Activated T-cell treated with anti-CD3 and anti-CD28 coated beads, Interleukin-2, amount 50 U/mL, for 4 hours (primary cell): Measurements from ENCODE around the gene SERPINA12. TPM values are rescaled to one million over a fixed set of nuclear protein-coding genes. Genes with fewer than 3 reads are reported as not detected.

Source experiments
- ATAC-seq, 2 donors: fragments of 200-7000 bp; cut with Tn5 transposase; one replicate each; pipeline ENCODE4 v1.10.0; 2021
- DNase-seq: peaks from one replicate; pipeline ENCODE4 v3.0.0-alpha.2; 2020
- H3K27me3 Mint-ChIP-seq: one replicate; pipeline ENCODE4 v1.8.0; 2021; ENCODE audit warnings: low read depth, mixed read lengths
- H3K36me3 Mint-ChIP-seq: one replicate; pipeline ENCODE4 v1.8.0; 2022; ENCODE audit warnings: mixed read lengths; ENCODE audit not compliant: insufficient read depth
- H3K4me1 Mint-ChIP-seq: one replicate; pipeline ENCODE4 v1.8.0; 2021; ENCODE audit warnings: low read depth, mixed read lengths
- H3K4me3 Mint-ChIP-seq: one replicate; pipeline ENCODE4 v1.8.0; 2021; ENCODE audit warnings: mild to moderate bottlenecking, moderate library complexity, mixed read lengths
- H3K9me3 Mint-ChIP-seq: one replicate; pipeline ENCODE4 v1.8.0; 2021; ENCODE audit warnings: mixed read lengths
- total RNA-seq, 3 donors: library from RNA; stranded (reverse); gene quantifications; one replicate each; pipeline ENCODE4 v1.2.1, GENCODE V29; 2021

Gene SERPINA12
- total RNA-seq, 3 donors from 2014 or later = not detected

- no peak overlapping the region for H3K4me3 Mint-ChIP-seq
- H3K27me3 Mint-ChIP-seq = peaks cover 21% of the 10 kb centered on the region
- peaks cover 14% of the 10 kb centered on the region for H3K9me3 Mint-ChIP-seq
- no peak for DNase-seq
- no peaks in the 10 kb centered on the region for H3K4me1 Mint-ChIP-seq
- ATAC-seq = no peak
- no peaks in the 10 kb centered on the region for H3K36me3 Mint-ChIP-seq
Measured at GRCh38 chr14:94458558-94459205, 50.6 kb downstream of the SERPINA12 start.

- Mint-ChIP-seq H3K4me1 (no peaks in the 10 kb centered on the region), H3K36me3 (no peaks in the 10 kb centered on the region), H3K4me3 (no peak overlapping the region), H3K27me3 (peaks cover 16% of the 10 kb centered on the region), H3K9me3 (peaks cover 14% of the 10 kb centered on the region)
- no peak for DNase-seq
- no peak for ATAC-seq
Measured at GRCh38 chr14:94458096-94458495, 51.2 kb downstream of the SERPINA12 start.

GRCh38 chr14:94455928-94456327 is 53.3 kb downstream of the SERPINA12 start:
- DNase-seq = no peak
- H3K4me1 Mint-ChIP-seq = no peaks in the 10 kb centered on the region
- no peak overlapping the region for H3K4me3 Mint-ChIP-seq
- ATAC-seq = no peak
- H3K36me3 Mint-ChIP-seq = no peaks in the 10 kb centered on the region
- peaks cover 14% of the 10 kb centered on the region for H3K9me3 Mint-ChIP-seq
- H3K27me3 Mint-ChIP-seq = peaks cover 12% of the 10 kb centered on the region

- Mint-ChIP-seq H3K27me3 (peaks cover 5% of the 10 kb centered on the region), H3K36me3 (no peaks in the 10 kb centered on the region), H3K4me3 (no peak overlapping the region), H3K4me1 (no peaks in the 10 kb centered on the region), H3K9me3 (peaks cover 8% of the 10 kb centered on the region)
- DNase-seq = no peak
- ATAC-seq = no peak
Measured at GRCh38 chr14:94451826-94452225, 57.4 kb downstream of the SERPINA12 start.

GRCh38 chr14:94451091-94451771 is 58.0 kb downstream of the SERPINA12 start:
- no peak for DNase-seq
- H3K36me3 Mint-ChIP-seq = no peaks in the 10 kb centered on the region
- ATAC-seq = no peak
- H3K27me3 Mint-ChIP-seq = peaks cover 5% of the 10 kb centered on the region
- H3K4me3 Mint-ChIP-seq = no peak overlapping the region
- H3K9me3 Mint-ChIP-seq = peaks cover 5% of the 10 kb centered on the region
- no peaks in the 10 kb centered on the region for H3K4me1 Mint-ChIP-seq

- no peak for ATAC-seq
- H3K27me3 Mint-ChIP-seq = peaks cover 2% of the 10 kb centered on the region
- H3K4me3 Mint-ChIP-seq = no peak overlapping the region
- peaks cover 2% of the 10 kb centered on the region for H3K9me3 Mint-ChIP-seq
- no peak for DNase-seq
- H3K4me1 Mint-ChIP-seq = no peaks in the 10 kb centered on the region
- H3K36me3 Mint-ChIP-seq = no peaks in the 10 kb centered on the region
Measured at GRCh38 chr14:94450722-94451090, 58.6 kb downstream of the SERPINA12 start.

- Mint-ChIP-seq H3K4me3 (no peak overlapping the region), H3K4me1 (no peaks in the 10 kb centered on the region), H3K9me3 (no peaks in the 10 kb centered on the region), H3K36me3 (no peaks in the 10 kb centered on the region), H3K27me3 (no peaks in the 10 kb centered on the region)
- no peak for ATAC-seq
- no peak for DNase-seq
Measured at GRCh38 chr14:94449930-94450329, 59.3 kb downstream of the SERPINA12 start.

GRCh38 chr14:94448071-94448808 is 61.0 kb downstream of the SERPINA12 start:
- Mint-ChIP-seq H3K4me3 (no peak overlapping the region), H3K36me3 (no peaks in the 10 kb centered on the region), H3K4me1 (no peaks in the 10 kb centered on the region), H3K9me3 (no peaks in the 10 kb centered on the region), H3K27me3 (no peaks in the 10 kb centered on the region)
- no peak for ATAC-seq
- no peak for DNase-seq

GRCh38 chr14:94447206-94447605 is 62.1 kb downstream of the SERPINA12 start:
- Mint-ChIP-seq H3K4me3 (no peak overlapping the region), H3K4me1 (no peaks in the 10 kb centered on the region), H3K27me3 (no peaks in the 10 kb centered on the region), H3K36me3 (no peaks in the 10 kb centered on the region), H3K9me3 (no peaks in the 10 kb centered on the region)
- no peak for ATAC-seq
- no peak for DNase-seq

- Mint-ChIP-seq H3K27me3 (no peaks in the 10 kb centered on the region), H3K4me3 (no peak overlapping the region), H3K36me3 (no peaks in the 10 kb centered on the region), H3K9me3 (no peaks in the 10 kb centered on the region), H3K4me1 (no peaks in the 10 kb centered on the region)
- ATAC-seq (no peak), DNase-seq (no peak)
Measured at GRCh38 chr14:94446126-94446525, 63.1 kb downstream of the SERPINA12 start.

- Mint-ChIP-seq H3K4me1 (no peaks in the 10 kb centered on the region), H3K4me3 (no peak overlapping the region), H3K36me3 (no peaks in the 10 kb centered on the region), H3K27me3 (no peaks in the 10 kb centered on the region), H3K9me3 (no peaks in the 10 kb centered on the region)
- DNase-seq = no peak
- no peak for ATAC-seq
Measured at GRCh38 chr14:94445003-94445402, 64.3 kb downstream of the SERPINA12 start.

GRCh38 chr14:94441531-94442205 is 67.6 kb downstream of the SERPINA12 start:
- H3K4me1 Mint-ChIP-seq = no peaks in the 10 kb centered on the region
- ATAC-seq (no peak), DNase-seq (no peak)
- H3K4me3 Mint-ChIP-seq = no peak overlapping the region
- no peaks in the 10 kb centered on the region for H3K36me3 Mint-ChIP-seq
- no peaks in the 10 kb centered on the region for H3K27me3 Mint-ChIP-seq
- no peaks in the 10 kb centered on the region for H3K9me3 Mint-ChIP-seq

GRCh38 chr14:94441130-94441529 is 68.1 kb downstream of the SERPINA12 start:
- no peak for DNase-seq
- no peaks in the 10 kb centered on the region for H3K36me3 Mint-ChIP-seq
- no peak overlapping the region for H3K4me3 Mint-ChIP-seq
- no peaks in the 10 kb centered on the region for H3K4me1 Mint-ChIP-seq
- peaks cover 2% of the 10 kb centered on the region for H3K27me3 Mint-ChIP-seq
- H3K9me3 Mint-ChIP-seq = no peaks in the 10 kb centered on the region
- ATAC-seq = no peak

- Mint-ChIP-seq H3K9me3 (no peaks in the 10 kb centered on the region), H3K4me1 (no peaks in the 10 kb centered on the region), H3K27me3 (peaks cover 8% of the 10 kb centered on the region), H3K4me3 (no peak overlapping the region), H3K36me3 (no peaks in the 10 kb centered on the region)
- no peak for ATAC-seq
- DNase-seq = no peak
Measured at GRCh38 chr14:94439453-94440057, 69.7 kb downstream of the SERPINA12 start.
